Vagina (tissue), 2 donors: ENCODE results near the gene RFX6. TPM values are rescaled to one million over a fixed set of nuclear protein-coding genes. Genes with fewer than 3 reads are reported as not detected.

ENCODE experiments used
- DNase-seq, 2 donors: peaks; one replicate each; pipeline ENCODE4 v3.0.0-alpha.2; 2017; ENCODE audit errors: extremely low spot score in 2 of 2
- H3K27ac ChIP-seq: fragments of 200-600 bp; sonication (generic); one replicate; pipeline ENCODE4 v1.5.1; 2019
- H3K27me3 ChIP-seq: fragments of 200-600 bp; sonication (generic); one replicate; pipeline ENCODE4 v1.5.1; 2019
- H3K36me3 ChIP-seq, 2 donors: fragments of 200-600 bp; sonication (generic); one replicate each; pipeline ENCODE4 v1.5.1; 2017 to 2019
- H3K4me1 ChIP-seq: fragments of 200-600 bp; sonication (generic); one replicate; pipeline ENCODE4 v1.5.1; 2019
- H3K4me3 ChIP-seq, 2 donors: fragments of 200-600 bp; sonication (generic); 1 replicate in 1 of 2; 2 replicates in 1 of 2; pipeline ENCODE4 v1.5.1; 2016 to 2019
- H3K9me3 ChIP-seq: fragments of 200-600 bp; sonication (generic); one replicate; pipeline ENCODE4 v1.5.1; 2019
- POLR2A ChIP-seq, 2 donors: fragments of 450-650 bp; IDR thresholded peaks; one replicate each; pipeline ENCODE4 v1.6.1; 2017; ENCODE audit warnings: antibody characterized with exemption in 2 of 2, mild to moderate bottlenecking in 2 of 2, moderate library complexity in 2 of 2
- POLR2AphosphoS5 ChIP-seq, 2 donors: sonication (generic); formaldehyde crosslinking; IDR thresholded peaks; one replicate each; pipeline ENCODE4 v1.9.0; 2017; ENCODE audit warnings: antibody characterized with exemption in 2 of 2, mild to moderate bottlenecking in 2 of 2, low read depth in 1 of 2; ENCODE audit not compliant: insufficient read depth in 1 of 2
- intact Hi-C: fragments of 100-400 bp; cut with DNase I; formaldehyde crosslinking; loops from one replicate; pipeline ENCODE4 v1.15.1; 2023
- total RNA-seq: library from RNA; depleted of rRNA; stranded (reverse); fragments of >200 nt; gene quantifications from one replicate; pipeline ENCODE4 v1.2.3, GENCODE V29; 2016
- TF ChIP-seq, protein P1 (sequence below), 3 experiments: fragments of 450-650 bp in 2 of 3; fragments of 200-600 bp in 1 of 3; sonication (generic) in 1 of 3; IDR thresholded peaks; one replicate each; pipeline ENCODE4 v1.5.1; 2017 to 2019; ENCODE audit warnings: antibody characterized with exemption in 3 of 3, mild to moderate bottlenecking in 2 of 3, moderate library complexity in 2 of 3

Gene RFX6
- total RNA-seq, 1 donor from 2014 or later, result not detected

DNA sequence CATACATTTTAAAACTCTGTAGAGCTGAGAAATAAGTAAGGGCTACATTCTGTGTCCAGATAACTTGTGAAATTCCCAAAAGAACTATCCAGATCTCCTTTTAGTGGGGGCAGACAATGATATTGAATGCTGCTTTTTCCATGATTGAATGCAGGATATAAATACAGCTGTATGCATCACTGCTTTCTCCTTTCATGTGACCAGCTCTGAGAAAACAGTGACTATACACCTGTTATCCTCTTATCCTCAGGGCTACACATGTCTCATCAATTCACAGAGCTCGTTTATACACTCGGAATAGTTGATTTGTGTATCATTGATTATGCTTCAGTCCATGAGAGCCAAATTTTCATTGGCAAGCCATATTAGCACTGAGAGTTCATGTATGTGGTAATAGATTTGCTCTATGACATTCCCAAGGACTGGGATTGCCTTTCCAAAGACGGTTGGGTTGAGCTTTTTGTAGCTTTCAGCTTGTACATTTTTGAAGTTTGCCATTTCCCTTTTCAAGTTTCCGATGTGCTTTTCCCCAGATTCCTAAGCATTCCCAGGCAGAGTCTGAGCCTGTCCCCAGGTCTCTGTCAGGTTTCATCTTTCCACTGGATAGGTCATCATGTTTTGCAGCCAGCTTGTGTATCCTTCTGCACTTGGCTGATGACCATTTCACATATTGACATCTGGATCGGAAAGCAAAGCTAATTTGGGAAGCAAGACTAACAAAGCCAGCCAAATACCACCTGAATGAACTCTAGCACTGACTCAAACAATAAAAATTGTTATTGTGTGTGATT is 97.7 kb downstream of the RFX6 start:
- TF ChIP-seq POLR2AphosphoS5 (IDR thresholded peaks at IDR 0.05; ENCODE audit: insufficient read depth in 1 of 2, low read depth in 1 of 2), result no peak
- TF ChIP-seq, protein P1, sequence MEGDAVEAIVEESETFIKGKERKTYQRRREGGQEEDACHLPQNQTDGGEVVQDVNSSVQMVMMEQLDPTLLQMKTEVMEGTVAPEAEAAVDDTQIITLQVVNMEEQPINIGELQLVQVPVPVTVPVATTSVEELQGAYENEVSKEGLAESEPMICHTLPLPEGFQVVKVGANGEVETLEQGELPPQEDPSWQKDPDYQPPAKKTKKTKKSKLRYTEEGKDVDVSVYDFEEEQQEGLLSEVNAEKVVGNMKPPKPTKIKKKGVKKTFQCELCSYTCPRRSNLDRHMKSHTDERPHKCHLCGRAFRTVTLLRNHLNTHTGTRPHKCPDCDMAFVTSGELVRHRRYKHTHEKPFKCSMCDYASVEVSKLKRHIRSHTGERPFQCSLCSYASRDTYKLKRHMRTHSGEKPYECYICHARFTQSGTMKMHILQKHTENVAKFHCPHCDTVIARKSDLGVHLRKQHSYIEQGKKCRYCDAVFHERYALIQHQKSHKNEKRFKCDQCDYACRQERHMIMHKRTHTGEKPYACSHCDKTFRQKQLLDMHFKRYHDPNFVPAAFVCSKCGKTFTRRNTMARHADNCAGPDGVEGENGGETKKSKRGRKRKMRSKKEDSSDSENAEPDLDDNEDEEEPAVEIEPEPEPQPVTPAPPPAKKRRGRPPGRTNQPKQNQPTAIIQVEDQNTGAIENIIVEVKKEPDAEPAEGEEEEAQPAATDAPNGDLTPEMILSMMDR (IDR thresholded peaks at IDR 0.05), result no peak
- no peak for TF ChIP-seq POLR2A (IDR thresholded peaks at IDR 0.05)
- Histone ChIP-seq H3K27ac (no peak overlapping the region), H3K27me3 (no peaks in the 10 kb centered on the region), H3K4me3 (no peak overlapping the region), H3K9me3 (no peaks in the 10 kb centered on the region), H3K36me3 (no peaks in the 10 kb centered on the region), H3K4me1 (no peaks in the 10 kb centered on the region)
- no peak for DNase-seq
- intact Hi-C loops, result no loop called here

DNA sequence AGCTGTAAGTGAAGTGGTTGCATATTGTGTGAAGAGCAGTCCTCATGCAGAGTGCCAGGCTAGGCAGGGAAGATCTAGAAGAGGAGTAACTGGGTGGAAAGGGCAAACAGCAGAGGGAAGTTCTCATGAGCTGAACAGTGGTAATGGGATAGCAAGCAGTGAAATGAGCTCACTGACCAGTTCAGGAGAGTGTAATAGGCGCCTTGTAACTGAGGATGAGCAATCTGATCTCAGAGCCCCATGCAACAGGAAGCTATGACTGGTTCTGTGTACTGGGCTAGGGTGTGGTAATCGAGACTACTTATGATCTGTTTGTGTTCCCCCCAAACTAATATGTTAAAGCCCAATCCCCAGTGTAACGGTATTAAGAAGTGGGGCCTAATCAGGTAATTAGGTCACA is 98.6 kb downstream of the RFX6 start:
- no peak overlapping the region for H3K27ac ChIP-seq
- no peaks in the 10 kb centered on the region for H3K27me3 ChIP-seq
- H3K9me3 ChIP-seq, result no peaks in the 10 kb centered on the region
- no peaks in the 10 kb centered on the region for H3K4me1 ChIP-seq
- TF ChIP-seq POLR2AphosphoS5 (IDR thresholded peaks at IDR 0.05; ENCODE audit: insufficient read depth in 1 of 2, low read depth in 1 of 2) (no peak), POLR2A (IDR thresholded peaks at IDR 0.05) (no peak)
- TF ChIP-seq, protein P1 (IDR thresholded peaks at IDR 0.05), result no peak
- H3K36me3 ChIP-seq, result no peaks in the 10 kb centered on the region
- no peak for DNase-seq
- H3K4me3 ChIP-seq, result no peak overlapping the region
- intact Hi-C loops, result no loop called here

DNA sequence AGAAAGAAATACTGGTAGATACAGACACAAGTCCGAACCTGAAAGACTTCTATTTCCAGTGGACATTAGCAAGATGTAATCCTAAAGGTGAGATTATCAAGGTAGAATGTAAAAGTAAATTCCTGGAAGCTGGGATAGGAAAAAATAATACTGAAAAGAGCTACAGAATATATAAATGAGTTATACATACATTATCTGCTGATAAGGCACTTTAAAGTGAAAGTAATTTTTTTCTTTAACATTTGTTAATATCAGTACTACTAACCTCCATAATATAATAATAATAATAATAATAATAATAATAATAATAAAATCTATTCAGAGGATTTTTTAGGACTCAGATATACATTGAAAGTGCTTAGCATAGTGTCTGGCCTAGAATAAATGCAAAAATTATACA is 102.5 kb downstream of the RFX6 start:
- H3K4me3 ChIP-seq, result no peak overlapping the region
- TF ChIP-seq POLR2A (IDR thresholded peaks at IDR 0.05) (no peak), POLR2AphosphoS5 (IDR thresholded peaks at IDR 0.05; ENCODE audit: insufficient read depth in 1 of 2, low read depth in 1 of 2) (no peak)
- TF ChIP-seq, protein P1 (IDR thresholded peaks at IDR 0.05), result no peak
- intact Hi-C loops, result no loop called here

More for the DNA sequence above, 102.5 kb downstream of the RFX6 start:
- peaks cover 4% of the 10 kb centered on the region for H3K9me3 ChIP-seq
- H3K4me1 ChIP-seq, result no peaks in the 10 kb centered on the region
- H3K36me3 ChIP-seq, result no peaks in the 10 kb centered on the region
- no peak for DNase-seq
- no peak overlapping the region for H3K27ac ChIP-seq
- no peaks in the 10 kb centered on the region for H3K27me3 ChIP-seq

Other genes starting within 250 kb of the RFX6 start
- gene ZUP1, start 208.5 kb upstream of the RFX6 start, total RNA-seq, result 13.0 TPM
- gene KPNA5, start 196.0 kb upstream of the RFX6 start, total RNA-seq, result 7.9 TPM
- gene FAM162B, start 111.5 kb upstream of the RFX6 start, total RNA-seq, result 19.6 TPM
- not detected for gene GPRC6A, start 48.2 kb upstream of the RFX6 start, total RNA-seq